Keratinocyte (primary cell): ENCODE results near the gene C10orf90. TPM values are rescaled to one million over a fixed set of nuclear protein-coding genes. Genes with fewer than 3 reads are reported as not detected.

Experiments
- DNase-seq: peaks from one replicate; pipeline ENCODE4 v3.0.0-alpha.2; 2011; ENCODE audit warnings: low read depth, missing footprints, low spot score
- FAIRE-seq: peaks from 2 replicates; lab custom pipeline; 2011; peaks lifted over from hg19 to GRCh38; lab: Jason Lieb, UNC
- H2AFZ ChIP-seq: 2 replicates; pipeline ENCODE4 v1.6.0; 2012; ENCODE audit warnings: low read length, control low read depth, inconsistent platforms; ENCODE audit not compliant: control insufficient read depth
- H3K27ac ChIP-seq: 2 replicates; pipeline ENCODE4 v1.5.1; 2011; ENCODE audit warnings: low read length; ENCODE audit not compliant: control insufficient read depth, insufficient read depth
- H3K27me3 ChIP-seq: 3 replicates; pipeline ENCODE4 v1.6.0; 2011; ENCODE audit warnings: low read length; ENCODE audit not compliant: control insufficient read depth, insufficient read depth; ENCODE audit errors: extremely low read depth
- H3K36me3 ChIP-seq, 2 experiments: 2 replicates in 1 of 2; 3 replicates in 1 of 2; pipeline ENCODE4 v1.5.1; 2011; ENCODE audit warnings: low read length in 2 of 2, mild to moderate bottlenecking in 1 of 2; ENCODE audit not compliant: control insufficient read depth in 2 of 2, insufficient read depth in 2 of 2; ENCODE audit errors: extremely low read depth in 1 of 2
- H3K4me1 ChIP-seq: 3 replicates; pipeline ENCODE4 v1.5.1; 2011; ENCODE audit warnings: low read length; ENCODE audit not compliant: control insufficient read depth, insufficient read depth; ENCODE audit errors: extremely low read depth
- H3K4me2 ChIP-seq: 3 replicates; pipeline ENCODE4 v1.6.0; 2011; ENCODE audit warnings: low read depth, low read length; ENCODE audit not compliant: control insufficient read depth, insufficient read depth; ENCODE audit errors: extremely low read depth
- H3K4me3 ChIP-seq, 3 experiments: fragments of 200-600 bp in 1 of 3; sonication (generic) in 1 of 3; 2 replicates in 2 of 3; 3 replicates in 1 of 3; pipeline ENCODE4 v1.5.1; 2011 to 2016; ENCODE audit warnings: low read length in 3 of 3, mild to moderate bottlenecking in 3 of 3, control low read depth in 2 of 3, inconsistent platforms in 1 of 3, low read depth in 1 of 3, mixed read lengths in 1 of 3, mixed run types in 1 of 3, moderate library complexity in 1 of 3; ENCODE audit not compliant: control insufficient read depth in 2 of 3, insufficient read depth in 2 of 3; ENCODE audit errors: extremely low read depth in 1 of 3
- H3K79me2 ChIP-seq: 2 replicates; pipeline ENCODE4 v1.6.0; 2012; ENCODE audit warnings: low read length; ENCODE audit not compliant: control insufficient read depth, insufficient read depth
- H3K9ac ChIP-seq: 3 replicates; pipeline ENCODE4 v1.6.0; 2011; ENCODE audit warnings: low read length; ENCODE audit not compliant: control insufficient read depth, insufficient read depth; ENCODE audit errors: extremely low read depth
- H3K9me1 ChIP-seq: 3 replicates; pipeline ENCODE4 v1.6.0; 2011; ENCODE audit warnings: low read length; ENCODE audit not compliant: control insufficient read depth, insufficient read depth; ENCODE audit errors: extremely low read depth
- H3K9me3 ChIP-seq: 2 replicates; pipeline ENCODE4 v1.5.1; 2012; ENCODE audit warnings: low read depth, low read length; ENCODE audit not compliant: control insufficient read depth
- H4K20me1 ChIP-seq: 3 replicates; pipeline ENCODE4 v1.6.0; 2011; ENCODE audit warnings: low read length; ENCODE audit not compliant: control insufficient read depth, insufficient read depth; ENCODE audit errors: extremely low read depth
- CTCF ChIP-seq, 3 experiments: IDR thresholded peaks in 1 of 3; conservative IDR thresholded peaks in 1 of 3; optimal IDR thresholded peaks in 1 of 3; 2 replicates in 2 of 3; 3 replicates in 1 of 3; pipeline versions ENCODE3 to v1.5.1; 2011; ENCODE audit warnings: low read length in 3 of 3, mild to moderate bottlenecking in 3 of 3, moderate library complexity in 2 of 3, control low read depth in 1 of 3, inconsistent platforms in 1 of 3; ENCODE audit not compliant: insufficient read depth in 2 of 3; ENCODE audit errors: extremely low read depth in 1 of 3
- EZH2 ChIP-seq: IDR thresholded peaks from one replicate; pipeline ENCODE4 v1.6.1; 2012; ENCODE audit warnings: inconsistent platforms, mild to moderate bottlenecking, low read length, moderate library complexity
- dilution Hi-C: fragments of 300-500 bp; cut with MboI; formaldehyde crosslinking; loops from one replicate; pipeline ENCODE4 v1.7.0; 2020; ENCODE audit warnings: low sequenced_read_pairs; ENCODE audit not compliant: extremely low pct_ligation_motif_present
- polyA plus RNA-seq, 5 experiments: library from polyadenylated mRNA; depleted of rRNA in 3 of 5; stranded (reverse) in 3 of 5; stranded (forward) in 1 of 5; unstranded in 1 of 5; fragments of >200 nt; gene quantifications; 1 replicate in 1 of 5; 2 replicates in 3 of 5; 3 replicates in 1 of 5; pipeline versions ENCODE4 v1.2.1 to v1.2.3, GENCODE V29; 2011 to 2012; ENCODE audit warnings: missing spikeins in 2 of 5, low read depth in 1 of 5, low replicate concordance in 1 of 5

The C10orf90 gene
- polyA plus RNA-seq, 1 donor (not counting 4 experiments of a cell fraction or from before 2014, with no cell fraction given): not detected

DNA sequence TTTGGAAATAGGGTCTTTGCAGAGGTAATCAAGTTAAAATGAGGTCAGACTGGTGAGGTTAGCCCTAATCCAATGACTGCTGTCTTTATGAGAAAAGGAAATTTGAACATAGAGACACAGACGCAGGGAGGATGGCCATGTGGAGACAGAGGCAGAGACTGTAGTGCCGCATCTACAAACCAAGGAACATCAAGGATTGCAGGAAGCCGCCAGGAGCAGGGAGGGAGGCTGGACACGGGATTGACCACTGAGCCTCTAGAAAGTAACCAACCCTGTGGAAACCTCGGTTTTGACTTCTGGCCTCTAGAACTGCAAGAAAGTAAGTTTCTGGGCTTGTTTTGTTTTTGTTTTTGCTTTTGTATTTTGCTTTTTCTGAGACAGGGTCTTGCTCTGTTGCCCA, 213.9 kb downstream of the C10orf90 start:
- H3K9me1 ChIP-seq: no peaks in the 10 kb centered on the region
- TF ChIP-seq CTCF (optimal IDR thresholded peaks at IDR 0.05 in 1 of 3, IDR thresholded peaks at IDR 0.05 in 1 of 3, conservative IDR thresholded peaks at IDR 0.05 in 1 of 3; ENCODE audit: extremely low read depth in 1 of 3, insufficient read depth in 2 of 3, low read length in 3 of 3) (no peak), EZH2 (no peak)
- H3K9me3 ChIP-seq: no peaks in the 10 kb centered on the region
- no peaks in the 10 kb centered on the region for H3K4me1 ChIP-seq
- H3K36me3 ChIP-seq: no peaks in the 10 kb centered on the region
- H3K4me2 ChIP-seq: no peak overlapping the region
- H2AFZ ChIP-seq: no peak overlapping the region
- no peaks in the 10 kb centered on the region for H4K20me1 ChIP-seq
- H3K27me3 ChIP-seq: no peaks in the 10 kb centered on the region
- DNase-seq: no peak
- H3K27ac ChIP-seq: no peak overlapping the region
- no peak overlapping the region for H3K4me3 ChIP-seq
- dilution Hi-C loops: no loop called here
- FAIRE-seq: no peak
- H3K79me2 ChIP-seq: no peaks in the 10 kb centered on the region
- H3K9ac ChIP-seq: no peak overlapping the region

DNA sequence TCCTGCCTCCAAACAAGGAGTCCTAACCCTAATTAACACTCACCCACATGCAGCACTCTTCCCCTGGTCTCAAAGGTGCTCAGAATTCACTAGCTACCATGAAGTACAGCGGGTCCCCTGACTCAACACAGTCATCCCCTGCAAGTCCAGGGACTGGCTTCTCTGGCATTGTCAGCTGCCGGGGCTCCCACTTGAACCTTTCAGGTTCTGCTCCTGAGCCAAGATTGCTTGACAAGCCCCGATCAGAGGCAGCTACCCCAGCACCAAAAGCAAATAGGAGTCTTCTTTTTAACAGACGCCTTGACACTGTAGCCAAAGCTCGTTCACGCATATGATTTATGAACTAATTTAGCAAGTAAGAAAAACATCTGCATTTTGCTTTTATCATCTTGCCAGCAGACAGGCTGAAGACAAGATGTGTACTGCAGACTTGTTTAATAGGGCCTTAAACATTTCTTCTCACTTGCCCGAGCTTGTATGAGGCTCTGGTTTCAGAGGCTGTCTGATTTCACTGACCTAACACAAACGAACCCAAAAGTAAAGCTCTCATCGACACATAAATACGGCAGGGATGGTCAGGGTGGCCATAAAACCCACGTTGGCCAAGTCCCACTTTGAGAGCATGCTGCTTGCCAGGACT, 214.6 kb downstream of the C10orf90 start:
- H3K9me3 ChIP-seq: no peaks in the 10 kb centered on the region
- no peaks in the 10 kb centered on the region for H3K27me3 ChIP-seq
- H3K4me3 ChIP-seq: no peak overlapping the region
- no peaks in the 10 kb centered on the region for H3K36me3 ChIP-seq
- dilution Hi-C loops: no loop called here
- no peak overlapping the region for H3K4me2 ChIP-seq
- no peak for TF ChIP-seq CTCF (optimal IDR thresholded peaks at IDR 0.05 in 1 of 3, IDR thresholded peaks at IDR 0.05 in 1 of 3, conservative IDR thresholded peaks at IDR 0.05 in 1 of 3; ENCODE audit: extremely low read depth in 1 of 3, insufficient read depth in 2 of 3, low read length in 3 of 3)
- TF ChIP-seq EZH2: no peak
- H3K4me1 ChIP-seq: no peaks in the 10 kb centered on the region
- no peaks in the 10 kb centered on the region for H4K20me1 ChIP-seq
- H2AFZ ChIP-seq: no peak overlapping the region
- FAIRE-seq: no peak
- no peaks in the 10 kb centered on the region for H3K9me1 ChIP-seq
- no peak overlapping the region for H3K9ac ChIP-seq
- DNase-seq: no peak
- no peak overlapping the region for H3K27ac ChIP-seq
- no peaks in the 10 kb centered on the region for H3K79me2 ChIP-seq
